ENCODE data around the gene RCAN3. TPM values are rescaled to one million over a fixed set of nuclear protein-coding genes. Genes with fewer than 3 reads are reported as not detected.

The RCAN3 gene
- total RNA-seq, 6 experiments from 2014 or later: 11.9 to 14.5 (median 12.9) TPM

GRCh38 chr1:24572301-24572700 lies 69.7 kb downstream of the RCAN3 start:
- H3K27ac Mint-ChIP-seq: no peak overlapping the region
- H3K36me3 Mint-ChIP-seq (ENCODE audit: low read depth): no peaks in the 10 kb centered on the region
- DNase-seq: no peak
- no peaks in the 10 kb centered on the region for H3K4me1 Mint-ChIP-seq (ENCODE audit: low read depth)
- peaks cover 16% of the 10 kb centered on the region for H3K27me3 Mint-ChIP-seq (ENCODE audit: insufficient read depth)
- H3K4me3 Mint-ChIP-seq: no peak overlapping the region
- no peaks in the 10 kb centered on the region for H3K9me3 Mint-ChIP-seq
- TF ChIP-seq CTCF (IDR thresholded peaks at IDR 0.05): no peak

- Mint-ChIP-seq H3K27ac (no peak overlapping the region), H3K4me3 (no peak overlapping the region), H3K9me3 (peaks cover 5% of the 10 kb centered on the region), H3K4me1 (ENCODE audit: low read depth) (no peaks in the 10 kb centered on the region), H3K27me3 (ENCODE audit: insufficient read depth) (peaks cover 26% of the 10 kb centered on the region), H3K36me3 (ENCODE audit: low read depth) (no peaks in the 10 kb centered on the region)
- no peak for DNase-seq
- no peak for TF ChIP-seq CTCF (IDR thresholded peaks at IDR 0.05)
Measured at GRCh38 chr1:24575905-24576587, 73.4 kb downstream of the RCAN3 start.

- Mint-ChIP-seq H3K4me3 (no peak overlapping the region), H3K9me3 (peaks cover 11% of the 10 kb centered on the region), H3K27me3 (ENCODE audit: insufficient read depth) (peaks cover 35% of the 10 kb centered on the region), H3K36me3 (ENCODE audit: low read depth) (peaks cover 5% of the 10 kb centered on the region; the same call in 1 of the 2 replicates), H3K4me1 (ENCODE audit: low read depth) (no peaks in the 10 kb centered on the region), H3K27ac (no peak overlapping the region)
- TF ChIP-seq CTCF (IDR thresholded peaks at IDR 0.05): no peak
- no peak for DNase-seq
Measured at GRCh38 chr1:24578846-24579245, 76.2 kb downstream of the RCAN3 start.

- peaks cover 48% of the 10 kb centered on the region for H3K27me3 Mint-ChIP-seq (ENCODE audit: insufficient read depth)
- no peak for TF ChIP-seq CTCF (IDR thresholded peaks at IDR 0.05)
- H3K27ac Mint-ChIP-seq: no peak overlapping the region
- no peaks in the 10 kb centered on the region for H3K4me1 Mint-ChIP-seq (ENCODE audit: low read depth)
- no peak overlapping the region for H3K4me3 Mint-ChIP-seq
- DNase-seq: no peak
- H3K9me3 Mint-ChIP-seq: peaks cover 11% of the 10 kb centered on the region
- peaks cover 5% of the 10 kb centered on the region; the same call in 1 of the 2 replicates for H3K36me3 Mint-ChIP-seq (ENCODE audit: low read depth)
Measured at GRCh38 chr1:24580756-24581155, 78.1 kb downstream of the RCAN3 start.

GRCh38 chr1:24584171-24584647 lies 81.6 kb downstream of the RCAN3 start:
- DNase-seq: no peak
- TF ChIP-seq CTCF (IDR thresholded peaks at IDR 0.05): no peak
- H3K27ac Mint-ChIP-seq: no peak overlapping the region
- H3K27me3 Mint-ChIP-seq (ENCODE audit: insufficient read depth): peaks cover 50% of the 10 kb centered on the region
- no peak overlapping the region for H3K4me3 Mint-ChIP-seq
- peaks cover 5% of the 10 kb centered on the region; the same call in 1 of the 2 replicates for H3K36me3 Mint-ChIP-seq (ENCODE audit: low read depth)
- H3K9me3 Mint-ChIP-seq: peaks cover 8% of the 10 kb centered on the region
- H3K4me1 Mint-ChIP-seq (ENCODE audit: low read depth): no peaks in the 10 kb centered on the region; the same call in 1 of the 2 replicates

Measured in HFFc6 (cell line).